HEK293 (cell line): ENCODE measurements around the gene ASMT.

Source experiments
- EGR2 ChIP-seq: fragments of 450-650 bp; formaldehyde crosslinking; IDR thresholded peaks from 2 replicates; pipeline ENCODE4 v1.5.1; 2016; ENCODE audit warnings: low read depth, missing biosample characterization, missing genetic modification characterization
- MEIS1 ChIP-seq: sonication (generic); formaldehyde crosslinking; IDR thresholded peaks from 2 replicates; pipeline ENCODE4 v1.8.1; 2022; ENCODE audit warnings: missing genetic modification reagents, mild to moderate bottlenecking, borderline replicate concordance
- PRDM1 ChIP-seq: fragments of 450-650 bp; formaldehyde crosslinking; IDR thresholded peaks from 2 replicates; pipeline ENCODE4; 2016; ENCODE audit warnings: missing biosample characterization, missing genetic modification characterization
- TCF7L2 ChIP-seq: IDR thresholded peaks from 2 replicates; pipeline ENCODE4 v1.6.1; 2011; ENCODE audit warnings: low read depth, mild to moderate bottlenecking, inconsistent platforms, low read length, moderate library complexity, borderline replicate concordance
- WT1 ChIP-seq: fragments of 450-650 bp; formaldehyde crosslinking; IDR thresholded peaks from 2 replicates; pipeline ENCODE4 v1.5.1; 2016; ENCODE audit warnings: missing biosample characterization, missing genetic modification characterization
- YY2 ChIP-seq: fragments of 450-650 bp; formaldehyde crosslinking; IDR thresholded peaks from 2 replicates; pipeline ENCODE4 v1.5.1; 2016; ENCODE audit warnings: missing biosample characterization, missing genetic modification characterization
- ZBTB20 ChIP-seq: fragments of 450-650 bp; formaldehyde crosslinking; IDR thresholded peaks from 2 replicates; pipeline ENCODE4 v1.5.1; 2016; ENCODE audit warnings: missing biosample characterization, missing genetic modification characterization
- ZBTB8A ChIP-seq: fragments of 450-650 bp; formaldehyde crosslinking; IDR thresholded peaks from 2 replicates; pipeline ENCODE4 v1.5.1; 2016; ENCODE audit warnings: missing biosample characterization, missing genetic modification characterization
- ZFP69B ChIP-seq: fragments of 450-650 bp; formaldehyde crosslinking; IDR thresholded peaks from 2 replicates; pipeline ENCODE4 v1.5.1; 2016; ENCODE audit warnings: missing biosample characterization, missing genetic modification characterization
- ZNF16 ChIP-seq: fragments of 450-650 bp; formaldehyde crosslinking; IDR thresholded peaks from 2 replicates; pipeline ENCODE4 v1.5.1; 2016; ENCODE audit warnings: low read depth, missing biosample characterization, missing genetic modification characterization
- ZNF174 ChIP-seq: fragments of 450-650 bp; formaldehyde crosslinking; IDR thresholded peaks from 2 replicates; pipeline ENCODE4 v1.5.0; 2017; ENCODE audit warnings: missing biosample characterization, mild to moderate bottlenecking, missing genetic modification characterization
- ZNF184 ChIP-seq: fragments of 450-650 bp; IDR thresholded peaks from 2 replicates; pipeline ENCODE4 v1.5.1; 2018; ENCODE audit warnings: missing biosample characterization, mild to moderate bottlenecking, missing genetic modification characterization
- ZNF211 ChIP-seq: fragments of 450-650 bp; formaldehyde crosslinking; IDR thresholded peaks from 2 replicates; pipeline ENCODE4 v1.5.1; 2016; ENCODE audit warnings: low read depth, missing biosample characterization, missing genetic modification characterization
- ZNF239 ChIP-seq: fragments of 450-650 bp; formaldehyde crosslinking; IDR thresholded peaks from 2 replicates; pipeline ENCODE4 v1.5.1; 2016; ENCODE audit warnings: missing biosample characterization, missing genetic modification characterization
- ZNF354C ChIP-seq: fragments of 450-650 bp; formaldehyde crosslinking; IDR thresholded peaks from 2 replicates; pipeline ENCODE4 v1.5.1; 2016; ENCODE audit warnings: missing biosample characterization, missing genetic modification characterization, low read depth, borderline replicate concordance
- ZNF473 ChIP-seq: fragments of 450-650 bp; formaldehyde crosslinking; IDR thresholded peaks from 2 replicates; pipeline ENCODE4 v1.5.1; 2017; ENCODE audit warnings: missing biosample characterization, missing genetic modification characterization
- ZNF48 ChIP-seq: fragments of 450-650 bp; formaldehyde crosslinking; IDR thresholded peaks from 2 replicates; pipeline ENCODE4 v1.5.1; 2016; ENCODE audit warnings: missing biosample characterization, missing genetic modification characterization
- ZNF521 ChIP-seq: fragments of 450-650 bp; formaldehyde crosslinking; IDR thresholded peaks from 2 replicates; pipeline ENCODE4 v1.5.1; 2017; ENCODE audit warnings: missing biosample characterization, mild to moderate bottlenecking, missing genetic modification characterization
- ZNF529 ChIP-seq: fragments of 450-650 bp; formaldehyde crosslinking; IDR thresholded peaks from 2 replicates; pipeline ENCODE4 v1.5.1; 2017; ENCODE audit warnings: missing genetic modification characterization, missing biosample characterization; ENCODE audit not compliant: insufficient replicate concordance
- ZNF610 ChIP-seq: fragments of 450-650 bp; formaldehyde crosslinking; IDR thresholded peaks from 2 replicates; pipeline ENCODE4 v1.5.1; 2016; ENCODE audit warnings: missing biosample characterization, missing genetic modification characterization, borderline replicate concordance
- ZNF660 ChIP-seq: fragments of 450-650 bp; IDR thresholded peaks from 2 replicates; pipeline ENCODE4 v1.5.1; 2018; ENCODE audit warnings: missing biosample characterization, mild to moderate bottlenecking, missing genetic modification characterization
- ZNF670 ChIP-seq: fragments of 450-650 bp; formaldehyde crosslinking; IDR thresholded peaks from 2 replicates; pipeline ENCODE4 v1.5.1; 2016; ENCODE audit warnings: missing biosample characterization, missing genetic modification characterization, low read depth
- ZNF747 ChIP-seq: fragments of 450-650 bp; formaldehyde crosslinking; IDR thresholded peaks from 2 replicates; pipeline ENCODE4 v1.5.1; 2016; ENCODE audit warnings: missing biosample characterization, missing genetic modification characterization
- ZNF76 ChIP-seq: fragments of 450-650 bp; formaldehyde crosslinking; IDR thresholded peaks from 2 replicates; pipeline ENCODE4; 2016; ENCODE audit warnings: low read depth, missing biosample characterization, missing genetic modification characterization, borderline replicate concordance
- ZSCAN16 ChIP-seq: fragments of 450-650 bp; formaldehyde crosslinking; IDR thresholded peaks from 2 replicates; pipeline ENCODE4 v1.5.1; 2016; ENCODE audit warnings: missing biosample characterization, missing genetic modification characterization
- ZXDB ChIP-seq: fragments of 450-650 bp; formaldehyde crosslinking; IDR thresholded peaks from 2 replicates; pipeline ENCODE4 v1.5.1; 2016; ENCODE audit warnings: missing biosample characterization, missing genetic modification characterization
- TF ChIP-seq, protein P1 (sequence below): fragments of 450-650 bp; formaldehyde crosslinking; IDR thresholded peaks from 2 replicates; pipeline ENCODE4 v1.5.1; 2017; ENCODE audit warnings: missing biosample characterization, mild to moderate bottlenecking, missing genetic modification characterization, moderate library complexity
- TF ChIP-seq, protein P2 (sequence below): fragments of 450-650 bp; formaldehyde crosslinking; IDR thresholded peaks from 2 replicates; pipeline ENCODE4 v1.5.1; 2016; ENCODE audit warnings: missing biosample characterization, missing genetic modification characterization, low read depth
- TF ChIP-seq, protein P3 (sequence below): fragments of 450-650 bp; formaldehyde crosslinking; IDR thresholded peaks from 2 replicates; pipeline ENCODE4 v1.5.1; 2016; ENCODE audit warnings: missing biosample characterization, missing genetic modification characterization
- TF ChIP-seq, protein P4 (sequence below): fragments of 450-650 bp; formaldehyde crosslinking; IDR thresholded peaks from 2 replicates; pipeline ENCODE4 v1.5.1; 2016; ENCODE audit warnings: missing biosample characterization, missing genetic modification characterization
- TF ChIP-seq, protein P5 (sequence below): fragments of 450-650 bp; formaldehyde crosslinking; optimal IDR thresholded peaks from 2 replicates; pipeline ENCODE3; 2016; ENCODE audit warnings: missing biosample characterization, mild to moderate bottlenecking, missing genetic modification characterization

Gene ASMT

DNA sequence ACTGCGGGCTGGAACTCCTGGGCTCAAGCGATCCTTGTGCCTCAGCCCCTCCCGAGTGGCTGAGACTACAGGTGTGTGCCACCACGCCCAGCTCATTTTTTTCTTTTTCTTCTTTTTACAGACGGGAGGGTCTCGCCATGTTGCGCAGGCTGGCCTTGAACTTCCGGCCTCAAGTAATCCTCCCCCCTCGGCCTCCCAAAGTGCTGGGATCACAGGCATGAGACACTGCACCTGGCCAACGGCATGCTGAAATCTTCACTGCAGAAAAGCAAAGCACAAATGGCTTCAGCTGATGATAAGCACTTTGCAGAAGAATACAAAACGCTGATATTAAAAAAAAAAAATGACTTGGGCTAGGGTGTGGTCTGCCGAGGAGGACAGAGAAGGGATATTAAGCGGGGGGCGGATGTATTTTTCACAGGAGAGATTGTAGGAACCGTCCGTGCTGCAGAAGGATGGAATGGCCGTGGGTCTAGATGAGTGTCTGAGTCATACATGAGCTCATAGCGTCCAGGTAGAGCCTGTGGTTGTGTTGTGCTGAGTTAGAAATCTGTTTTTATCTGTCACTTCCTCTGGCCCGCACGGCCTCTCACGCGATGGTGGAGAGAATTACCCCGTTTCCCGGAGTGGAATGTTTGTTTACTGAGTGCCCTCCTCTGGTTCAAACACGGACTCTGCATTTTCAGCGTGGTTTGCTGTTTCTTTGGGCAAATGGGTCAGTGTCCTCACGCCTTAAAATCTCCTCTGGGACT lies 32.0 kb upstream of the ASMT start (continued):
- TF ChIP-seq, protein P1, sequence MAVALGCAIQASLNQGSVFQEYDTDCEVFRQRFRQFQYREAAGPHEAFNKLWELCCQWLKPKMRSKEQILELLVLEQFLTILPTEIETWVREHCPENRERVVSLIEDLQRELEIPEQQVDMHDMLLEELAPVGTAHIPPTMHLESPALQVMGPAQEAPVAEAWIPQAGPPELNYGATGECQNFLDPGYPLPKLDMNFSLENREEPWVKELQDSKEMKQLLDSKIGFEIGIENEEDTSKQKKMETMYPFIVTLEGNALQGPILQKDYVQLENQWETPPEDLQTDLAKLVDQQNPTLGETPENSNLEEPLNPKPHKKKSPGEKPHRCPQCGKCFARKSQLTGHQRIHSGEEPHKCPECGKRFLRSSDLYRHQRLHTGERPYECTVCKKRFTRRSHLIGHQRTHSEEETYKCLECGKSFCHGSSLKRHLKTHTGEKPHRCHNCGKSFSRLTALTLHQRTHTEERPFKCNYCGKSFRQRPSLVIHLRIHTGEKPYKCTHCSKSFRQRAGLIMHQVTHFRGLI (tag by site-specific recombination), result no peak
- TF ChIP-seq ZNF184 (tag by site-specific recombination) (no peak), PRDM1 (peak; percentile 14; the same call in 1 of the 2 replicates), ZNF174 (tag by site-specific recombination) (no peak), ZNF529 (no peak), EGR2 (tag by site-specific recombination) (no peak), YY2 (tag by site-specific recombination) (no peak), ZXDB (tag by site-specific recombination) (0 out of 2 replicates have a peak, but pooled peaks have one; percentile 22), ZNF660 (tag by site-specific recombination) (peak; percentile 73), ZNF16 (tag by site-specific recombination) (no peak), ZNF521 (tag by site-specific recombination) (no peak), ZBTB8A (tag by site-specific recombination) (no peak), ZNF48 (no peak), ZNF670 (tag by site-specific recombination) (no peak), MEIS1 (CRISPR knock-in tag) (no peak), ZFP69B (tag by site-specific recombination) (peak; percentile 56; the same call in 1 of the 2 replicates), ZNF747 (no peak), ZSCAN16 (no peak), WT1 (tag by site-specific recombination) (no peak), TCF7L2 (no peak), ZBTB20 (tag by site-specific recombination) (peak; percentile 88), ZNF76 (tag by site-specific recombination) (no peak), ZNF473 (tag by site-specific recombination) (no peak), ZNF239 (tag by site-specific recombination) (no peak), ZNF354C (no peak), ZNF211 (tag by site-specific recombination) (no peak), ZNF610 (no peak)
- TF ChIP-seq, protein P2, sequence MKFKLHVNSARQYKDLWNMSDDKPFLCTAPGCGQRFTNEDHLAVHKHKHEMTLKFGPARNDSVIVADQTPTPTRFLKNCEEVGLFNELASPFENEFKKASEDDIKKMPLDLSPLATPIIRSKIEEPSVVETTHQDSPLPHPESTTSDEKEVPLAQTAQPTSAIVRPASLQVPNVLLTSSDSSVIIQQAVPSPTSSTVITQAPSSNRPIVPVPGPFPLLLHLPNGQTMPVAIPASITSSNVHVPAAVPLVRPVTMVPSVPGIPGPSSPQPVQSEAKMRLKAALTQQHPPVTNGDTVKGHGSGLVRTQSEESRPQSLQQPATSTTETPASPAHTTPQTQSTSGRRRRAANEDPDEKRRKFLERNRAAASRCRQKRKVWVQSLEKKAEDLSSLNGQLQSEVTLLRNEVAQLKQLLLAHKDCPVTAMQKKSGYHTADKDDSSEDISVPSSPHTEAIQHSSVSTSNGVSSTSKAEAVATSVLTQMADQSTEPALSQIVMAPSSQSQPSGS (tag by site-specific recombination), result 0 out of 2 replicates have a peak, but pooled peaks have one; percentile 24
- TF ChIP-seq, protein P3, sequence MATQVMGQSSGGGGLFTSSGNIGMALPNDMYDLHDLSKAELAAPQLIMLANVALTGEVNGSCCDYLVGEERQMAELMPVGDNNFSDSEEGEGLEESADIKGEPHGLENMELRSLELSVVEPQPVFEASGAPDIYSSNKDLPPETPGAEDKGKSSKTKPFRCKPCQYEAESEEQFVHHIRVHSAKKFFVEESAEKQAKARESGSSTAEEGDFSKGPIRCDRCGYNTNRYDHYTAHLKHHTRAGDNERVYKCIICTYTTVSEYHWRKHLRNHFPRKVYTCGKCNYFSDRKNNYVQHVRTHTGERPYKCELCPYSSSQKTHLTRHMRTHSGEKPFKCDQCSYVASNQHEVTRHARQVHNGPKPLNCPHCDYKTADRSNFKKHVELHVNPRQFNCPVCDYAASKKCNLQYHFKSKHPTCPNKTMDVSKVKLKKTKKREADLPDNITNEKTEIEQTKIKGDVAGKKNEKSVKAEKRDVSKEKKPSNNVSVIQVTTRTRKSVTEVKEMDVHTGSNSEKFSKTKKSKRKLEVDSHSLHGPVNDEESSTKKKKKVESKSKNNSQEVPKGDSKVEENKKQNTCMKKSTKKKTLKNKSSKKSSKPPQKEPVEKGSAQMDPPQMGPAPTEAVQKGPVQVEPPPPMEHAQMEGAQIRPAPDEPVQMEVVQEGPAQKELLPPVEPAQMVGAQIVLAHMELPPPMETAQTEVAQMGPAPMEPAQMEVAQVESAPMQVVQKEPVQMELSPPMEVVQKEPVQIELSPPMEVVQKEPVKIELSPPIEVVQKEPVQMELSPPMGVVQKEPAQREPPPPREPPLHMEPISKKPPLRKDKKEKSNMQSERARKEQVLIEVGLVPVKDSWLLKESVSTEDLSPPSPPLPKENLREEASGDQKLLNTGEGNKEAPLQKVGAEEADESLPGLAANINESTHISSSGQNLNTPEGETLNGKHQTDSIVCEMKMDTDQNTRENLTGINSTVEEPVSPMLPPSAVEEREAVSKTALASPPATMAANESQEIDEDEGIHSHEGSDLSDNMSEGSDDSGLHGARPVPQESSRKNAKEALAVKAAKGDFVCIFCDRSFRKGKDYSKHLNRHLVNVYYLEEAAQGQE (tag by site-specific recombination), result no peak
- TF ChIP-seq, protein P4, sequence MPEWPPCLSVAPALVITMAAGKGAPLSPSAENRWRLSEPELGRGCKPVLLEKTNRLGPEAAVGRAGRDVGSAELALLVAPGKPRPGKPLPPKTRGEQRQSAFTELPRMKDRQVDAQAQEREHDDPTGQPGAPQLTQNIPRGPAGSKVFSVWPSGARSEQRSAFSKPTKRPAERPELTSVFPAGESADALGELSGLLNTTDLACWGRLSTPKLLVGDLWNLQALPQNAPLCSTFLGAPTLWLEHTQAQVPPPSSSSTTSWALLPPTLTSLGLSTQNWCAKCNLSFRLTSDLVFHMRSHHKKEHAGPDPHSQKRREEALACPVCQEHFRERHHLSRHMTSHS (tag by site-specific recombination), result no peak; the same call in 1 of the 2 replicates
- TF ChIP-seq, protein P5, sequence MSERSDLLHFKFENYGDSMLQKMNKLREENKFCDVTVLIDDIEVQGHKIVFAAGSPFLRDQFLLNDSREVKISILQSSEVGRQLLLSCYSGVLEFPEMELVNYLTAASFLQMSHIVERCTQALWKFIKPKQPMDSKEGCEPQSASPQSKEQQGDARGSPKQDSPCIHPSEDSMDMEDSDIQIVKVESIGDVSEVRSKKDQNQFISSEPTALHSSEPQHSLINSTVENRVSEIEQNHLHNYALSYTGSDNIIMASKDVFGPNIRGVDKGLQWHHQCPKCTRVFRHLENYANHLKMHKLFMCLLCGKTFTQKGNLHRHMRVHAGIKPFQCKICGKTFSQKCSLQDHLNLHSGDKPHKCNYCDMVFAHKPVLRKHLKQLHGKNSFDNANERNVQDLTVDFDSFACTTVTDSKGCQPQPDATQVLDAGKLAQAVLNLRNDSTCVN (tag by site-specific recombination), result no peak
